ENCODE results near the gene SOX9.

The SOX9 gene

GRCh38 chr17:72142614-72143013 lies 21.8 kb downstream of the SOX9 start:
- FAIRE-seq = no peak
- DNase-seq (ENCODE audit: insufficient read length, low spot score) = no peak

DNA sequence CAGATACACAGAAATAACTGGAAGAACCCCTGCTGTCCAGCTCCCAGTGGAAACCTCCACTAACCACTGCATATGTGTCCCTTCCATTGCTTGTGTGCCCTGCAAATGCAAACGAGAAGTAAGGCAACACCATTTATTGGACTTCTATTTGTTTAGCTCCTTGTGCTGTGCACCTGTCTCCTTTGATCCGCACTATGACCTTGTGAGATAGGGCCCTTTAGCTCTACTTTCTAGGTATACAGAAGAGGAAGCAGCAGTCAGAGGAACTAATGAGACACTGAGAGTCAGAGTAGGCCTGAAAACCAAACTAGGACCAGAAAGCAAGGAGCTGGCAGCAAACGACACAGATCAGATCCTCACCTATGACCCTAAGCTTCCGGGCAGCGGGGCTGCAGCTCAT lies 22.4 kb downstream of the SOX9 start:
- no peak for TF ChIP-seq CTCF (IDR thresholded peaks at IDR 0.05; ENCODE audit: insufficient read depth, missing control alignments)
- FAIRE-seq = no peak
- no peak for DNase-seq (ENCODE audit: insufficient read length, low spot score)

More at GRCh38 chr17:72142614-72143013, 21.8 kb downstream of the SOX9 start:
- no peak for TF ChIP-seq CTCF (IDR thresholded peaks at IDR 0.05; ENCODE audit: insufficient read depth, missing control alignments)

GRCh38 chr17:72144101-72144500 lies 23.3 kb downstream of the SOX9 start:
- DNase-seq (ENCODE audit: insufficient read length, low spot score) (no peak), FAIRE-seq (no peak)
- no peak for TF ChIP-seq CTCF (IDR thresholded peaks at IDR 0.05; ENCODE audit: insufficient read depth, missing control alignments)

DNA sequence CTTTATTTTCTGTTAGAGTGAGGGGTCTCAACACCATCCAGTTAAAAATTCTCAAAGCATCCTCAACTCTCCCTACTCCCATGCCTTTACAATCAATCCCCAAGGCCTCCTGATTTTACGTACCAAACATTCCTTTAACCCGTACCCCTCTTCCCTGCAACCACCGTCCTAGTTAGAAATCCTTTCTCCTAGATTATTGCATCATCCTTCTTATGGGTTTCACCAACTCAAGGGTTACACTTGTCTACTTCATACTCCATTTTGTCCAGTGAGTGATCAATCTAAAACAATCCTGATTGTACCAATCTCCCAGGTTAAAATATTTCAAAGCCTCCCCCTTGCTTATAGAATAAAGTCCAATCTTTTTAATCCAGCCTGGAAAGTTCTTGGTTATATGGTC lies 24.7 kb downstream of the SOX9 start:
- FAIRE-seq (no peak), DNase-seq (ENCODE audit: insufficient read length, low spot score) (no peak)
- TF ChIP-seq CTCF (IDR thresholded peaks at IDR 0.05; ENCODE audit: insufficient read depth, missing control alignments) = no peak

GRCh38 chr17:72145962-72146361 lies 25.1 kb downstream of the SOX9 start:
- TF ChIP-seq CTCF (IDR thresholded peaks at IDR 0.05; ENCODE audit: insufficient read depth, missing control alignments) = no peak
- FAIRE-seq (no peak), DNase-seq (ENCODE audit: insufficient read length, low spot score) (no peak)

DNA sequence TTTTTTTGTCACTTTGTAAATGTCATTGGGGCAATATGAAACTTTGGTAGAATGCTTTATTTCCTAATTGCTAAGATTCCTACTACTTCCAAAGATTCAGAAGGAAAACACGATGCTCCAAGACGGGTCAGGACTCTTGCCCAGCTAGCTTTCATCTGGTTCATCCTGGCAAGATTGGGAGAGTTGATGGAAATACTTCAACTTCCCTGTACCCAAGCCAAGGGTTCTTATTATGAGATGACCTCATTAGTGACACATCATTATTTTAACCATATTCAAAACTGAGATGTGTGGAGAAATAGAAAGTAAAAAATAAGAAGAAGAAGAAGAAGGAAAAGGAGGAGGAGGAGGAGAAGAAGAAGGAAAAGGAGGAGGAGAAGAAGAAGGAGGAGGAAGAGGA lies 25.6 kb downstream of the SOX9 start:
- no peak for TF ChIP-seq CTCF (IDR thresholded peaks at IDR 0.05; ENCODE audit: insufficient read depth, missing control alignments)
- no peak for FAIRE-seq

GRCh38 chr17:72150632-72151460 lies 30.0 kb downstream of the SOX9 start:
- no peak for DNase-seq (ENCODE audit: insufficient read length, low spot score)
- TF ChIP-seq CTCF (IDR thresholded peaks at IDR 0.05; ENCODE audit: insufficient read depth, missing control alignments) = no peak
- no peak for FAIRE-seq

More for the DNA sequence above, 25.6 kb downstream of the SOX9 start:
- DNase-seq (ENCODE audit: insufficient read length, low spot score) = no peak

Data from D721Med (cell line).